ENCODE results near the gene GRM8.

The GRM8 gene

GRCh38 chr7:126487728-126488442 is 764.9 kb downstream of the GRM8 start:
- no peak for DNase-seq (ENCODE audit: low spot score)
- TF ChIP-seq, protein P1, sequence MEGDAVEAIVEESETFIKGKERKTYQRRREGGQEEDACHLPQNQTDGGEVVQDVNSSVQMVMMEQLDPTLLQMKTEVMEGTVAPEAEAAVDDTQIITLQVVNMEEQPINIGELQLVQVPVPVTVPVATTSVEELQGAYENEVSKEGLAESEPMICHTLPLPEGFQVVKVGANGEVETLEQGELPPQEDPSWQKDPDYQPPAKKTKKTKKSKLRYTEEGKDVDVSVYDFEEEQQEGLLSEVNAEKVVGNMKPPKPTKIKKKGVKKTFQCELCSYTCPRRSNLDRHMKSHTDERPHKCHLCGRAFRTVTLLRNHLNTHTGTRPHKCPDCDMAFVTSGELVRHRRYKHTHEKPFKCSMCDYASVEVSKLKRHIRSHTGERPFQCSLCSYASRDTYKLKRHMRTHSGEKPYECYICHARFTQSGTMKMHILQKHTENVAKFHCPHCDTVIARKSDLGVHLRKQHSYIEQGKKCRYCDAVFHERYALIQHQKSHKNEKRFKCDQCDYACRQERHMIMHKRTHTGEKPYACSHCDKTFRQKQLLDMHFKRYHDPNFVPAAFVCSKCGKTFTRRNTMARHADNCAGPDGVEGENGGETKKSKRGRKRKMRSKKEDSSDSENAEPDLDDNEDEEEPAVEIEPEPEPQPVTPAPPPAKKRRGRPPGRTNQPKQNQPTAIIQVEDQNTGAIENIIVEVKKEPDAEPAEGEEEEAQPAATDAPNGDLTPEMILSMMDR (IDR thresholded peaks at IDR 0.05; ENCODE audit: extremely low read depth, insufficient read depth, missing control alignments) = no peak
- in situ Hi-C loops (cut with MboI; ENCODE audit: low pct_unique_long_range_greater_than_20kb, low sequenced_read_pairs, unreplicated experiment) = no loop called here

GRCh38 chr7:126486806-126487205 is 765.9 kb downstream of the GRM8 start:
- in situ Hi-C loops (cut with MboI; ENCODE audit: low pct_unique_long_range_greater_than_20kb, low sequenced_read_pairs, unreplicated experiment) = no loop called here
- TF ChIP-seq, protein P1 (IDR thresholded peaks at IDR 0.05; ENCODE audit: extremely low read depth, insufficient read depth, missing control alignments) = no peak
- DNase-seq (ENCODE audit: low spot score) = no peak

DNA sequence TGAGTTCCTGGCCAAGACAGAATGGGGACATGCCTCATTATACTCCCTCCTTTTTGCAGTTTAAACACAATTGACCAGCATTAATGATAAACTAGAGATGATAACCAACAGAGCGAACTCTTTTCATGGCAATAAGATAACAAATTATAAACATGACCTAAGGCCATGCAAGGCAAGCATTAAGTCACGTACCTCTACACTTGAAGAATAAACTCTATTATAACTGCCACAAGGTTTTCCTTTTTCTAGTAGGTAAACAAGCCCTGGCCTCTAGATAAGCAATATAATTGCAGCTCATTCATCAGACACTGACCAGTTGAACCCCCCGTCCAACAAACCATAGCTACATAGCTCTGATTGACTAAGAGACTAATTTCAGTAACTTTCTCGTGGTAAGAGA is 767.0 kb downstream of the GRM8 start:
- no peak for DNase-seq (ENCODE audit: low spot score)
- in situ Hi-C loops (cut with MboI; ENCODE audit: low pct_unique_long_range_greater_than_20kb, low sequenced_read_pairs, unreplicated experiment) = no loop called here
- TF ChIP-seq, protein P1 (IDR thresholded peaks at IDR 0.05; ENCODE audit: extremely low read depth, insufficient read depth, missing control alignments) = no peak

GRCh38 chr7:126483972-126484371 is 768.8 kb downstream of the GRM8 start:
- TF ChIP-seq, protein P1 (IDR thresholded peaks at IDR 0.05; ENCODE audit: extremely low read depth, insufficient read depth, missing control alignments) = no peak
- in situ Hi-C loops (cut with MboI; ENCODE audit: low pct_unique_long_range_greater_than_20kb, low sequenced_read_pairs, unreplicated experiment) = no loop called here
- no peak for DNase-seq (ENCODE audit: low spot score)

DNA sequence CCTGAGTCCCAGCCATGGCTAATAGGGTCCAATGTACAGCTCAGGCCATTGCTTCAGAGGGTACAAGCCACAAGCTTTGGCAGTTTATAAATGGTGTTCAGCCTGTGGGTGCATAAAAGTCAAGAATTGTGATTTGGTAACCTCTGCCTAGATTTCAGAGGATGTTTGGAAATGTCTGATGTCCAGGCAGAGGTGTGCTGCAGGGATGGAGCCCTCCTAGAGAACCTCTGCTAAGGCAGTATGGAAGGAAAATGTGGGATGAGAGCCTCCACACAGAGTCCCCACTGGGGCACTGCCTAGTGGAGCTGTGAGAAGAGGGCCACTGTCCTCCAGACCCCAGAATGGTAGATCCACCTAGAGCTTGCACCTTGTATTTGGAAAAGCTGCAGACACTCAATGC is 779.9 kb downstream of the GRM8 start:
- TF ChIP-seq, protein P1 (IDR thresholded peaks at IDR 0.05; ENCODE audit: extremely low read depth, insufficient read depth, missing control alignments) = no peak
- in situ Hi-C loops (cut with MboI; ENCODE audit: low pct_unique_long_range_greater_than_20kb, low sequenced_read_pairs, unreplicated experiment) = no loop called here
- no peak for DNase-seq (ENCODE audit: low spot score)

DNA sequence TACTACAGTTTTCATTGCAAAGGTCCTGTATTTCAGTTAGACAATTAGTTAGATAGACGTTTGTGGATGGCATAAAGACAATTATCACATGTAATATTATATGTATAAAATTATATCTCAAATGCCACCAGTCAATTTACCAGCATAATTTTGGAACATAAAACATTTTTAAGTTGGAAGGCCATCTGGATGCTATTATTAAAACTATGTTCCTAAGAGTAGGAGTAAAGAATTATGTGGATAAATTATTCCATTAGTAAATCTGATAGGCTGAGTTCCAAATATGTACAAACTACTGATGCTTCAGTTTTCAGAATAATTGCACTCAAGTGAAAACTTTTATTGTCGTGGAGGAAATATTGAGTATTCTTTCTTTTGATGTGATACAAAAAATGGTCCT is 790.3 kb downstream of the GRM8 start:
- in situ Hi-C loops (cut with MboI; ENCODE audit: low pct_unique_long_range_greater_than_20kb, low sequenced_read_pairs, unreplicated experiment) = no loop called here
- no peak for DNase-seq (ENCODE audit: low spot score)
- TF ChIP-seq, protein P1 (IDR thresholded peaks at IDR 0.05; ENCODE audit: extremely low read depth, insufficient read depth, missing control alignments) = no peak
